ENCODE results near the gene LYRM2. TPM values are rescaled to one million over a fixed set of nuclear protein-coding genes. Genes with fewer than 3 reads are reported as not detected.

The LYRM2 gene
- total RNA-seq, 2 experiments from 2014 or later: 12.3 to 16.3 TPM

- POLR2A ChIA-PET: no interaction called here
- Mint-ChIP-seq H3K4me3 (no peak overlapping the region), H3K27me3 (no peaks in the 10 kb centered on the region), H3K36me3 (ENCODE audit: low read depth) (peaks cover 91% of the 10 kb centered on the region), H3K4me1 (ENCODE audit: low read depth) (no peaks in the 10 kb centered on the region), H3K27ac (no peak overlapping the region), H3K9me3 (no peaks in the 10 kb centered on the region)
- DNase-seq: no peak
- no peak for ATAC-seq (ENCODE audit: poor library complexity)
- H3K4me3 ChIP-seq (ENCODE audit: low read length): no peak overlapping the region
- peaks cover 76% of the 10 kb centered on the region for H3K36me3 ChIP-seq (ENCODE audit: insufficient read depth, low read length)
- no peak overlapping the region for H3K27ac ChIP-seq (ENCODE audit: low read depth in 1 of 2, low read length in 2 of 2)
- no peaks in the 10 kb centered on the region for H3K27me3 ChIP-seq (ENCODE audit: control insufficient read depth in 1 of 2, insufficient read depth in 2 of 2, low read length in 2 of 2)
- H3K9me3 ChIP-seq (ENCODE audit: control insufficient read depth in 1 of 2, insufficient read depth in 1 of 2, low read length in 2 of 2): no peaks in the 10 kb centered on the region
- no peaks in the 10 kb centered on the region for H3K4me1 ChIP-seq (ENCODE audit: insufficient read depth, low read length)
- CTCF ChIA-PET: interaction anchor here (1.6 kb wide), 1 partner anchor 115 kb away, joined by 3 read pairs; no protein-coding TSS in a partner anchor
- intact Hi-C loops (cut with DNase I, micrococcal nuclease): no loop called here
- TF ChIP-seq CTCF (IDR thresholded peaks at IDR 0.05): no peak
These were observed 29.5 kb upstream of the LYRM2 start for GRCh38 chr6:89667872-89668556.

DNA sequence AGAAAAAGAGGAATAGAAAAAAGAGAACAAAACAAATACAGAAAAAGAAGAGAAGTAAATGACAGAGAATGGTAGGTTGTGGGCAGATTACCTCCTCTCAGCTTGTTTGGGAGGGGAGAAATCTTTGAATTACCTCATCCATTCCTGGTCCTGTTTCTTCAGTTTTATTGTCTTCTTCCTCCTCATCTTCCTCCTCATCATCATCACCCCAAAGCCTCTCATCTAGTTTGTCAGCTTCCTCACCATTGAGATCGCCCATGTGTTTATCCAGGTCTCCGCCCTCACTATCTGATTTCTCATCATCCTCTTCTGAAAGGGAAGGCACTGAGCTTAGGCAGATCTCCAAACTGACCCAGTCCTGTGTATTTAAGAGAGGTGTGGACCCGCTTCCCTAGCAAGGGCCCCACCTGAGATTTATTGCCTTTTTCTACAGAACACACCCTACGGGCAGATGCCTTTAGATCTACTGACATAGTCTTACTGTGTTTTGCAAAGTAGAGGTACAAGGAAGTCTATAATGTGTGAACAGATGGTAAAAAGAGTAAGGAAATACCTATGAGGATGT lies 24.2 kb upstream of the LYRM2 start:
- no peak for TF ChIP-seq CTCF (IDR thresholded peaks at IDR 0.05)
- Mint-ChIP-seq H3K9me3 (no peaks in the 10 kb centered on the region), H3K27ac (no peak overlapping the region), H3K27me3 (no peaks in the 10 kb centered on the region), H3K4me1 (ENCODE audit: low read depth) (no peaks in the 10 kb centered on the region), H3K36me3 (ENCODE audit: low read depth) (peaks cover 86% of the 10 kb centered on the region), H3K4me3 (no peak overlapping the region)
- Histone ChIP-seq H3K36me3 (ENCODE audit: insufficient read depth, low read length) (peaks cover 69% of the 10 kb centered on the region), H3K4me3 (ENCODE audit: low read length) (no peak overlapping the region), H3K27ac (ENCODE audit: low read depth in 1 of 2, low read length in 2 of 2) (no peak overlapping the region), H3K27me3 (ENCODE audit: control insufficient read depth in 1 of 2, insufficient read depth in 2 of 2, low read length in 2 of 2) (no peaks in the 10 kb centered on the region), H3K4me1 (ENCODE audit: insufficient read depth, low read length) (no peaks in the 10 kb centered on the region), H3K9me3 (ENCODE audit: control insufficient read depth in 1 of 2, insufficient read depth in 1 of 2, low read length in 2 of 2) (no peaks in the 10 kb centered on the region)
- intact Hi-C loops (cut with DNase I, micrococcal nuclease): no loop called here
- CTCF ChIA-PET: no interaction called here
- POLR2A ChIA-PET: interaction anchor here (0.6 kb wide), 1 partner anchor 842 kb away, joined by 3 read pairs; no protein-coding TSS in a partner anchor
- no peak for DNase-seq
- no peak for ATAC-seq (ENCODE audit: poor library complexity)

GRCh38 chr6:89661559-89661958 lies 23.0 kb upstream of the LYRM2 start:
- Mint-ChIP-seq H3K27me3 (no peaks in the 10 kb centered on the region), H3K36me3 (ENCODE audit: low read depth) (peaks cover 88% of the 10 kb centered on the region), H3K9me3 (no peaks in the 10 kb centered on the region), H3K4me1 (ENCODE audit: low read depth) (no peaks in the 10 kb centered on the region), H3K27ac (no peak overlapping the region), H3K4me3 (no peak overlapping the region)
- Histone ChIP-seq H3K27me3 (ENCODE audit: control insufficient read depth in 1 of 2, insufficient read depth in 2 of 2, low read length in 2 of 2) (no peaks in the 10 kb centered on the region), H3K4me3 (ENCODE audit: low read length) (no peak overlapping the region), H3K27ac (ENCODE audit: low read depth in 1 of 2, low read length in 2 of 2) (no peak overlapping the region), H3K36me3 (ENCODE audit: insufficient read depth, low read length) (peaks cover 70% of the 10 kb centered on the region), H3K9me3 (ENCODE audit: control insufficient read depth in 1 of 2, insufficient read depth in 1 of 2, low read length in 2 of 2) (no peaks in the 10 kb centered on the region), H3K4me1 (ENCODE audit: insufficient read depth, low read length) (no peaks in the 10 kb centered on the region)
- TF ChIP-seq CTCF (IDR thresholded peaks at IDR 0.05): no peak
- ATAC-seq (ENCODE audit: poor library complexity) (no peak), DNase-seq (no peak)
- intact Hi-C loops (cut with DNase I, micrococcal nuclease): no loop called here
- ChIA-PET CTCF (no interaction called here), POLR2A (no interaction called here)
